Cardiac muscle cell (in vitro differentiated cells and primary cell): Measurements from ENCODE around the gene CCDC69. TPM values are rescaled to one million over a fixed set of nuclear protein-coding genes. Genes with fewer than 3 reads are reported as not detected.

Experiments
- DNase-seq, 2 donors: peaks; one replicate each; pipeline versions ENCODE4 v3.0.0 to v3.0.0-alpha.2; 2010 to 2017; ENCODE audit warnings: low read depth in 1 of 2, low spot score in 1 of 2
- H3K27ac ChIP-seq: fragments of 200-600 bp; sonication (generic); 2 replicates; pipeline ENCODE4 v1.5.1; 2016
- H3K27me3 ChIP-seq: fragments of 200-600 bp; sonication (generic); 2 replicates; pipeline ENCODE4 v1.6.0; 2016; ENCODE audit warnings: control low read depth
- H3K36me3 ChIP-seq: fragments of 200-600 bp; sonication (generic); 2 replicates; pipeline ENCODE4 v1.5.1; 2016; ENCODE audit warnings: control low read depth
- H3K4me1 ChIP-seq: fragments of 200-600 bp; sonication (generic); 2 replicates; pipeline ENCODE4 v1.8.1; 2017; ENCODE audit warnings: low read depth, mild to moderate bottlenecking, mixed run types
- H3K4me3 ChIP-seq: fragments of 200-600 bp; sonication (generic); 2 replicates; pipeline ENCODE4 v1.5.1; 2016; ENCODE audit warnings: mild to moderate bottlenecking
- H3K9me3 ChIP-seq: fragments of 200-600 bp; sonication (generic); 2 replicates; pipeline ENCODE4 v1.5.1; 2017; ENCODE audit warnings: low read depth, mild to moderate bottlenecking, control low read depth
- polyA plus RNA-seq: library from polyadenylated mRNA; unstranded; fragments of >200 nt; fragmentation: Nextera tagmentation; extraction: Ambion mirVana; gene quantifications from 2 replicates; pipeline ENCODE4 v1.2.1, GENCODE V29; 2016
- total RNA-seq: library from RNA; depleted of rRNA; stranded (reverse); fragments of >200 nt; gene quantifications from 2 replicates; pipeline ENCODE4 v1.2.3, GENCODE V29; 2016
- TF ChIP-seq, protein P1 (sequence below): IDR thresholded peaks from 2 replicates; pipeline ENCODE4 v1.5.1; 2012; ENCODE audit warnings: low read depth, mild to moderate bottlenecking, low read length

Gene CCDC69, protein sequence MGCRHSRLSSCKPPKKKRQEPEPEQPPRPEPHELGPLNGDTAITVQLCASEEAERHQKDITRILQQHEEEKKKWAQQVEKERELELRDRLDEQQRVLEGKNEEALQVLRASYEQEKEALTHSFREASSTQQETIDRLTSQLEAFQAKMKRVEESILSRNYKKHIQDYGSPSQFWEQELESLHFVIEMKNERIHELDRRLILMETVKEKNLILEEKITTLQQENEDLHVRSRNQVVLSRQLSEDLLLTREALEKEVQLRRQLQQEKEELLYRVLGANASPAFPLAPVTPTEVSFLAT
- 85.4 and 104 TPM in 2 replicates for total RNA-seq
- 70.4 and 102 TPM in 2 replicates for polyA plus RNA-seq

DNA sequence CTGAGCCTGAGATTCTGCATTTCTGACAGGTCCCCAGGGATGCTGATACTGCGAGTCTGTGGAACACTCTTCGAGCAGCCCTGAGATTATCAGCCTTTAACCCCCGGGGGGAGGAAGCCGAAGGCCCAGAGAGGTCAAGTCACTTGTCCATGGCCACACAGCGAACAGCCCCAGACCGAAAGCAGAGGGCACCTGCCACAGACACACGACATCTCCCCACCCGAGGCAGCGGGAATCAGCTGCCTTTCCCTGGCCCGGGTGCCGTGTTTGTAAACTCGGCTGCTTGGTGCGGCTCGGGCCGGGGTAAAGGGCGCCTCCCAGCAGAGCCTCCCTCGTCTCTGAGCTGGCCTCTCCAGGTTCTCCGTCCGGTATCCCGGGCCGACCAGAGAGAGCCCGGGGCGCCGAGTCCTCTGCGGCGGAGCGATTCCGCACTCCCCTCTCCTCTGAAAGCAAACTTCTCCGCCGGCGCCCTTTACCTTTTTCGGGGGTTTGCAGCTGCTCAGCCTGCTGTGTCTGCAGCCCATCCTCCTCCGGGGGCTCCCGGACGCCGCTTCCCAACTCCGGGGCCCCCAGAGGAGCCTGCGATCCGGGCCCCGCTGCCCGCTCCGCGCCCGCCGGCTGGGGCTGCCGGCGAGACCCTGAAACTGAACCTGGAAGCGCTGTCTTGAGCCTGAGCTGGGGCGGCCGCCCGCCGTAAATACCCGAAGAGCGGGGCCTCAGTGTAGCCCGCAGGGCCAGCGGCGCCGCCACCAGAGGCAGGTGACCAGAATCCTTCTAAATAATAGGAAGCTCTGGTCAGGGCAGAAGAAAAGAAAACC is at the start of gene CCDC69:
Gene CCDC69 (minus strand): TSS at position 646 of the 818 bp plus-strand sequence. CDS start 122 bp downstream, at position 524.
- peak; percentile 79 to 88 for DNase-seq

DNA sequence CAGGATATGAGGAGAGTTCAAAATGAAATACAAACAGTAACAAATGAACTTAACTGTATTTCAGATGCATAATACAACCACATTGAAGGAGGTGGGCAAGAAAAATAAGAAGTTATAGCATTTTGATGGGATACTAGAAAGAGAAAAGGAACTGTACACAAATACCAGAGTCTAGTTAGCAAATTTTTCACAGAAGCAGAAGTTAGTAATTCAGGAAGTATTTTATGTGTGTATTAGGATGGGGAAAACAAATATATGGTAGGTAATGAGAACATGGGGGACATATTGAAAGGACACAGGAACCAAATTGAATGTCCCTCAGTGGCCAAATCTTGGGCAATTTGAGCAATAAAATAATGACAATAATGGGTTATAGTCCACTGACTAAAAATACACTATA is 47.4 kb upstream of the CCDC69 start:
- TF ChIP-seq, protein P1, sequence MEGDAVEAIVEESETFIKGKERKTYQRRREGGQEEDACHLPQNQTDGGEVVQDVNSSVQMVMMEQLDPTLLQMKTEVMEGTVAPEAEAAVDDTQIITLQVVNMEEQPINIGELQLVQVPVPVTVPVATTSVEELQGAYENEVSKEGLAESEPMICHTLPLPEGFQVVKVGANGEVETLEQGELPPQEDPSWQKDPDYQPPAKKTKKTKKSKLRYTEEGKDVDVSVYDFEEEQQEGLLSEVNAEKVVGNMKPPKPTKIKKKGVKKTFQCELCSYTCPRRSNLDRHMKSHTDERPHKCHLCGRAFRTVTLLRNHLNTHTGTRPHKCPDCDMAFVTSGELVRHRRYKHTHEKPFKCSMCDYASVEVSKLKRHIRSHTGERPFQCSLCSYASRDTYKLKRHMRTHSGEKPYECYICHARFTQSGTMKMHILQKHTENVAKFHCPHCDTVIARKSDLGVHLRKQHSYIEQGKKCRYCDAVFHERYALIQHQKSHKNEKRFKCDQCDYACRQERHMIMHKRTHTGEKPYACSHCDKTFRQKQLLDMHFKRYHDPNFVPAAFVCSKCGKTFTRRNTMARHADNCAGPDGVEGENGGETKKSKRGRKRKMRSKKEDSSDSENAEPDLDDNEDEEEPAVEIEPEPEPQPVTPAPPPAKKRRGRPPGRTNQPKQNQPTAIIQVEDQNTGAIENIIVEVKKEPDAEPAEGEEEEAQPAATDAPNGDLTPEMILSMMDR = no peak
- no peak for DNase-seq
- H3K36me3 ChIP-seq = peaks cover 18% of the 10 kb centered on the region
- H3K4me3 ChIP-seq = no peak overlapping the region
- no peaks in the 10 kb centered on the region for H3K4me1 ChIP-seq
- no peaks in the 10 kb centered on the region for H3K27me3 ChIP-seq
- H3K9me3 ChIP-seq = no peaks in the 10 kb centered on the region
- no peak overlapping the region for H3K27ac ChIP-seq

More for the DNA sequence above, at the start of gene CCDC69:
- Histone ChIP-seq H3K4me1 (peaks cover 24% of the 10 kb centered on the region), H3K4me3 (peak within 1 kb of the TSS; percentile 72), H3K27me3 (no peaks in the 10 kb centered on the region), H3K36me3 (no peaks in the 10 kb centered on the region), H3K9me3 (no peaks in the 10 kb centered on the region), H3K27ac (peak within 1 kb of the TSS; percentile 65)
- TF ChIP-seq, protein P1 = no peak

DNA sequence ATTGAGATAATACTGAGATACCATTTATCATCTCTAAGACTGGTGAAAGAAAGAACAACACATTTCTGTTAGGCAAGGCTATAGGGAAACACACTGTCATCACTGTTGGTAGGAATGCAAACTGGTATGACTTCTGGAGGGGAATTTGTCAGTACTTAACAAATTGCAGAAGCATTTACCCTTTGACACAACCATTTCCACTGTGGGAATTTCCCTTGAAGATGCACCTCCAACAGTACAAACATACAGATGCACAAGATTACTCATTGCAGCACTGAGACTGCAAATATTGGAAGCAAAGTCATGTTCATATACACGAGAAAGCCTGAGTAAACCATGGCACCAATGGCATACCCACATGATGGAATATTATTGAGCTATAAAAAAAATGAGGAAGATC is 46.7 kb upstream of the CCDC69 start:
- H3K27me3 ChIP-seq = no peaks in the 10 kb centered on the region
- H3K4me1 ChIP-seq = no peaks in the 10 kb centered on the region
- peak in 1 of 2 donors; percentile 9 for DNase-seq
- H3K27ac ChIP-seq = no peak overlapping the region
- no peaks in the 10 kb centered on the region for H3K9me3 ChIP-seq
- TF ChIP-seq, protein P1 = no peak
- peaks cover 18% of the 10 kb centered on the region for H3K36me3 ChIP-seq
- H3K4me3 ChIP-seq = no peak overlapping the region

DNA sequence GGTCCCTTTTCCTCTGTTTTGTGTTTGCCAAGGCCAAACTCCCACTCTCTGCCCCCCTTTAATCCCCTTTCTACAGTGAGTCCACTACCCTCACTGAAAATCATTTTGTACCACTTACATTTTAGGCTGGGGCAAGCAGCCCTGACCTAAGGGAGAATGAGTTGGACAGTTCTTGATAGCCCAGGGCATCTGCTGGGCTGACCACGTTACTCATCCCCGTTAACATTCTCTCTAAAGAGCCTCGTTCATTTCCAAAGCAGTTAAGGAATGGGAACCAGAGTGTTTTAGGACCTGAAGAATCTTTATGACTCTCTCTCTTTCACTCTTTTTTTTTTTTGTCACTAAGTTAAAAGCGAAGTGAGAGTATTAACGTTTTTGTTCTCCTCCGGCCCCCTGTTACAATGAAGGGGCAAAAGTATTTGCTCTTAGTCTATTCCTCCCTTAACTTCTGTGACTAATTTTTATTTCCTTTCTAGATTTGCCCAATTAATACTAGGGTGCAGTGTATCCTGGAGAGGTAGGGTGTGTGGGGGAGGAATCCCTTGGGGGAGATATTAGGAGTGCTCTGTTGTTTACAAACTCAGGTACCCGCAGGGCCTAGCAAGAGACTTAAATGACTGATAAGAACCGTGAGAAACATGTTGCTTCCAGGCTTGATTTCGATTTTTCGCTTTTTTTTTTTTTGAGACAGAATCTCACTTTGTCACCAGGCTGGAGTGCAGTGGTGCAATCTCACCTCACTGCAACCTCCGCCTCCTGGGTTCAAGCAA is 43.8 kb upstream of the CCDC69 start:
- Histone ChIP-seq H3K27ac (no peak overlapping the region), H3K4me1 (no peaks in the 10 kb centered on the region), H3K4me3 (no peak overlapping the region), H3K27me3 (no peaks in the 10 kb centered on the region), H3K9me3 (no peaks in the 10 kb centered on the region), H3K36me3 (peaks cover 18% of the 10 kb centered on the region)
- no peak for DNase-seq
- TF ChIP-seq, protein P1 = no peak

DNA sequence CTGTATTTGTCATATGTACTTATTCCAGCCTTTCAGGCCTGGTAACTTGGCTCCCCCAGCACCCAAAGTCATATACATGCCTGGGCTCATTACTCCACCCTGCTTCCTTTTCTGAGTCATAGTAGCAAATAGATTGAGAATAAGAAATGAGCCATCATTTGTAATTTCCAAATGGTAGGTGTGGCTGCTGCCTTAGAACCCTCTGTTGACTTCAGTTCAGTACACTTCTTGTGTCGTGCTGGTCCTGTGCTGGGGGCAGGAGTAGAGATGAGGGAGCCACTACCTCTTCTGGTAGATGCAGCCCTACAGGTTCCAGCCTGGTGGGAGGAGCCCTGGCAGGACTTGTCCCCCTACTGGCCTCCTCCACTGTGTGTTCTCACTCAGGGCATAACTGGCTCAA is 40.2 kb upstream of the CCDC69 start:
- Histone ChIP-seq H3K27me3 (no peaks in the 10 kb centered on the region), H3K4me3 (no peak overlapping the region), H3K27ac (no peak overlapping the region), H3K4me1 (no peaks in the 10 kb centered on the region), H3K36me3 (peaks cover 16% of the 10 kb centered on the region), H3K9me3 (no peaks in the 10 kb centered on the region)
- TF ChIP-seq, protein P1 = no peak
- DNase-seq = peak in 1 of 2 donors; percentile 11
